Neural crest cell (in vitro differentiated cells): ENCODE results near the gene SLC25A21. TPM values are rescaled to one million over a fixed set of nuclear protein-coding genes. Genes with fewer than 3 reads are reported as not detected.
"Not testable (repeated sequence)": the region's sequence is repeated elsewhere in the genome, so short reads cannot be mapped to it uniquely, and the experiment has no call there.

Experiments
- DNase-seq: peaks from one replicate; pipeline ENCODE4 v3.0.0; 2021; ENCODE audit warnings: low read depth, mixed read lengths, low spot score
- H3K27ac Mint-ChIP-seq: one replicate; pipeline ENCODE4 v1.8.0; 2021; ENCODE audit warnings: mild to moderate bottlenecking, mixed read lengths; ENCODE audit not compliant: unreplicated experiment
- H3K27me3 Mint-ChIP-seq: 2 replicates; pipeline ENCODE4 v1.8.0; 2021; ENCODE audit warnings: low read depth, mild to moderate bottlenecking, mixed read lengths
- H3K36me3 Mint-ChIP-seq: 2 replicates; pipeline ENCODE4 v1.8.0; 2021; ENCODE audit warnings: low read depth, mild to moderate bottlenecking, mixed read lengths
- H3K4me1 Mint-ChIP-seq: 2 replicates; pipeline ENCODE4 v1.8.0; 2021; ENCODE audit warnings: mixed read lengths
- H3K4me3 Mint-ChIP-seq: one replicate; pipeline ENCODE4 v1.8.0; 2021; ENCODE audit warnings: mild to moderate bottlenecking, mixed read lengths
- H3K9me3 Mint-ChIP-seq: 2 replicates; pipeline ENCODE4 v1.8.0; 2021; ENCODE audit warnings: mixed read lengths
- CTCF ChIP-seq: fragments of 200-600 bp; sonication (generic); conservative IDR thresholded peaks from 2 replicates; pipeline ENCODE4 v1.5.0; 2021; ENCODE audit warnings: antibody characterized with exemption, mild to moderate bottlenecking
- total RNA-seq: library from RNA; stranded (reverse); gene quantifications from 2 replicates; pipeline ENCODE4 v1.2.1, GENCODE V29; 2021

SLC25A21 gene
- total RNA-seq, 1 donor from 2014 or later, result 2.2 TPM

- TF ChIP-seq CTCF, result no peak
- no peak for DNase-seq
- no peaks in the 10 kb centered on the region for H3K4me1 Mint-ChIP-seq
- no peak overlapping the region for H3K4me3 Mint-ChIP-seq
- H3K27ac Mint-ChIP-seq, result no peak overlapping the region
- no peaks in the 10 kb centered on the region for H3K36me3 Mint-ChIP-seq
- no peaks in the 10 kb centered on the region for H3K9me3 Mint-ChIP-seq
- no peaks in the 10 kb centered on the region for H3K27me3 Mint-ChIP-seq
Observed at GRCh38 chr14:36870776-36871175, 301.6 kb downstream of the SLC25A21 start.

- Mint-ChIP-seq H3K27me3 (no peaks in the 10 kb centered on the region), H3K4me3 (no peak overlapping the region), H3K36me3 (no peaks in the 10 kb centered on the region), H3K4me1 (no peaks in the 10 kb centered on the region), H3K27ac (no peak overlapping the region), H3K9me3 (no peaks in the 10 kb centered on the region)
- no peak for TF ChIP-seq CTCF
- no peak for DNase-seq
Observed at GRCh38 chr14:36869125-36869524, 303.3 kb downstream of the SLC25A21 start.

GRCh38 chr14:36866867-36867266 lies 305.5 kb downstream of the SLC25A21 start:
- Mint-ChIP-seq H3K27me3 (no peaks in the 10 kb centered on the region), H3K4me1 (no peaks in the 10 kb centered on the region), H3K9me3 (no peaks in the 10 kb centered on the region), H3K27ac (no peak overlapping the region), H3K4me3 (no peak overlapping the region), H3K36me3 (no peaks in the 10 kb centered on the region)
- no peak for TF ChIP-seq CTCF
- no peak for DNase-seq

GRCh38 chr14:36863271-36863670 lies 309.1 kb downstream of the SLC25A21 start:
- Mint-ChIP-seq H3K9me3 (no peaks in the 10 kb centered on the region), H3K27ac (no peak overlapping the region), H3K4me3 (no peak overlapping the region), H3K27me3 (no peaks in the 10 kb centered on the region), H3K36me3 (no peaks in the 10 kb centered on the region), H3K4me1 (no peaks in the 10 kb centered on the region)
- TF ChIP-seq CTCF, result peak; percentile 31
- no peak for DNase-seq

GRCh38 chr14:36862237-36862636 lies 310.2 kb downstream of the SLC25A21 start:
- not testable (repeated sequence) for DNase-seq, H3K27ac Mint-ChIP-seq, H3K9me3 Mint-ChIP-seq, H3K27me3 Mint-ChIP-seq, H3K4me3 Mint-ChIP-seq, H3K4me1 Mint-ChIP-seq, H3K36me3 Mint-ChIP-seq

- H3K27me3 Mint-ChIP-seq, result no peaks in the 10 kb centered on the region
- TF ChIP-seq CTCF, result no peak
- H3K27ac Mint-ChIP-seq, result no peak overlapping the region
- H3K9me3 Mint-ChIP-seq, result peaks cover 2% of the 10 kb centered on the region
- DNase-seq, result no peak
- H3K4me3 Mint-ChIP-seq, result no peak overlapping the region
- H3K4me1 Mint-ChIP-seq, result peaks cover 5% of the 10 kb centered on the region
- no peaks in the 10 kb centered on the region for H3K36me3 Mint-ChIP-seq
Observed at GRCh38 chr14:36860831-36861230, 311.6 kb downstream of the SLC25A21 start.
